Psoas muscle (tissue), 8 donors: Measurements from ENCODE around the gene RALGDS. TPM values are rescaled to one million over a fixed set of nuclear protein-coding genes. Genes with fewer than 3 reads are reported as not detected.

ENCODE experiments used
- ATAC-seq, 4 donors: fragments of 200-7000 bp; cut with Tn5 transposase; one replicate each; pipeline ENCODE4 v1.9.1; 2020; ENCODE audit warnings: moderate library complexity in 3 of 4, mild to moderate bottlenecking in 2 of 4
- DNase-seq, 2 donors: peaks; one replicate each; pipeline ENCODE4 v3.0.0-alpha.2; 2020
- H3K27ac ChIP-seq: fragments of 200-600 bp; one replicate; pipeline ENCODE4 v1.8.0; 2022
- H3K27me3 ChIP-seq, 3 donors: fragments of 200-600 bp in 1 of 3; one replicate each; pipeline versions ENCODE4 v1.6.1 to v1.8.0; 2013 to 2022; ENCODE audit warnings: low read length in 2 of 3, mild to moderate bottlenecking in 2 of 3, moderate library complexity in 1 of 3; ENCODE audit not compliant: insufficient read depth in 3 of 3
- H3K36me3 ChIP-seq, 2 donors: fragments of 200-600 bp in 1 of 2; one replicate each; pipeline versions ENCODE4 v1.6.1 to v1.8.0; 2013 to 2022; ENCODE audit warnings: low read depth in 1 of 2, mild to moderate bottlenecking in 1 of 2, moderate library complexity in 1 of 2; ENCODE audit not compliant: insufficient read depth in 1 of 2
- H3K4me1 ChIP-seq: fragments of 200-600 bp; one replicate; pipeline ENCODE4 v1.8.0; 2022
- H3K4me3 ChIP-seq: fragments of 200-600 bp; one replicate; pipeline ENCODE4 v1.8.0; 2022; ENCODE audit warnings: mild to moderate bottlenecking
- H3K9me3 ChIP-seq: fragments of 200-600 bp; one replicate; pipeline ENCODE4 v1.8.0; 2022
- WGBS, 3 donors: extraction: QIAGEN DNeasy Blood & Tissue Kit; methylation state at CpG; one replicate each; pipeline versions ENCODE4 v1.1.6 to v1.1.7; 2013; 5-methylcytosine and 5-hydroxymethylcytosine counted together
- intact Hi-C, 2 donors: fragments of 100-400 bp; cut with DNase I; formaldehyde crosslinking; loops; one replicate each; pipeline versions ENCODE4 v1.11.0 to v1.14.2; 2022
- polyA plus RNA-seq, 3 donors: library from polyadenylated mRNA; stranded (reverse); fragments of 200-250 nt; gene quantifications; one replicate each; pipeline ENCODE4 v1.2.3, GENCODE V29; 2013
- total RNA-seq, 4 donors: library from RNA; stranded (reverse); fragmentation: NEBNext Ultra II Directional in 2 of 4; extraction: Animal tissue kit (Norgen Biotek cat#: 25700) in 2 of 4; gene quantifications; one replicate each; pipeline versions ENCODE4 v1.2.1 to v1.2.4, GENCODE V29; 2021 to 2023
- TF ChIP-seq, protein P1 (sequence below): fragments of 200-600 bp; IDR thresholded peaks from one replicate; pipeline ENCODE4 v1.8.0; 2022; ENCODE audit warnings: antibody characterized with exemption
- donor health status: healthy with polysubstance abuse.
- donor health status: DM: no; HTN: no; CAD: no; lungs with moderate emphysema.
- donor health status: Bipolar disorder and iron deficiency.
- donor health status: healthy.
- donor health status: DM: yes; HTN: yes; CAD: no.
- donor health status: DM: no; HTN: no; CAD: no.
- donor health status: DM: no; HTN: no; CAD: no.
- donor health status: DM: yes; HTN: yes; CAD: no.

Gene RALGDS
- total and polyA plus RNA-seq, 7 donors: 12.3 to 64.6 (median 20.5) TPM

DNA sequence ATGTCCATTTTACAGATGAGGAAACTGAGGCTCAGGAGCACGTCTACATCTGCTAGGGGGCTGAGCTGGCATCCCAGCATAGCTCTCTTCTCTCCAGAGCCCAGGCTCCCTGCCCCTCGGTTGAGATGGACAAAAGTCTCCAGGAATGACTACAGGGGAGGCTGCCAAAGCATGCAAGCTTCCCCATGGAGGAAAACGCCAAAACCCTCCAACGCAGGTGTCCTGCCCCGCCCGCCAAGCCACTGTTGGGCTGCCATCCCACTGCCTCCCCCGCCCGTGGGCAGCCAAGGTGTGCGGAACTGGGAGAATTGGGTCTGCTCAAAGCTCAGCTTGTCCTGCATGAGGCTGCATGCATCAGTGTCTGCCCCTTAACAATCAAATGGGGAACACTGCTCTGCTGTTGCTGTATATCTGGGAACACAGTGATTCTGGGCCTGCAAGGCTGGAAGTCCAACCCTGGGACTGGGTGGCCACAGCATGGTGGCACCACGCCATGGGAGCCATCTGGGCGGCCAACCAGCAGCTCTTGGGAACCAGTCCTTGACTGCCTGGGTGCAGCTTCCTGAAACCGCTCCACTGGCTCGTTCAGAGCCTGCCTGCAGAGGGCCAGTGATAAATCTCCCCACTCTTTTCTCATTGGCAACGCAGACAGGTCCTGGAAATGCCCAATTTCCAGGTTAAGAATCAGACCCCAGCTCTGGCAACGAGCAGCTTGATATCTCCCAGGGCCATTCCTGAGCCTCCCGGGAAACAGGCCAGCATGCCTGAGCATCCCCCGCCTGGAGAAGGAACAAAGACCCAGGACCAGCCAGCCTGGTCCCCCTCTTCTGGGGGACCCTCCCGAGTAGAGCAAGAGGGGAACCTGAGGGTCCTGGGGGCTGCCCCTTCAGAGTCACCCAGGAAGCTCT is 3.5 kb downstream of the RALGDS start:
- 25 to 36% (median 29%) methylated on average over 17 to 18 of the region's 18 CpGs for WGBS, 3 donors
- no peaks in the 10 kb centered on the region for H3K27me3 ChIP-seq
- intact Hi-C loops: no loop called here
- DNase-seq (peak; percentile 77 to 90), ATAC-seq (peak in 3 of 4 donors; percentile 20 to 34 (median 30))
- no peaks in the 10 kb centered on the region for H3K9me3 ChIP-seq
- peak overlapping the region; percentile 90 for H3K27ac ChIP-seq
- H3K4me1 ChIP-seq: peaks cover 84% of the 10 kb centered on the region
- no peaks in the 10 kb centered on the region for H3K36me3 ChIP-seq
- TF ChIP-seq, protein P1, sequence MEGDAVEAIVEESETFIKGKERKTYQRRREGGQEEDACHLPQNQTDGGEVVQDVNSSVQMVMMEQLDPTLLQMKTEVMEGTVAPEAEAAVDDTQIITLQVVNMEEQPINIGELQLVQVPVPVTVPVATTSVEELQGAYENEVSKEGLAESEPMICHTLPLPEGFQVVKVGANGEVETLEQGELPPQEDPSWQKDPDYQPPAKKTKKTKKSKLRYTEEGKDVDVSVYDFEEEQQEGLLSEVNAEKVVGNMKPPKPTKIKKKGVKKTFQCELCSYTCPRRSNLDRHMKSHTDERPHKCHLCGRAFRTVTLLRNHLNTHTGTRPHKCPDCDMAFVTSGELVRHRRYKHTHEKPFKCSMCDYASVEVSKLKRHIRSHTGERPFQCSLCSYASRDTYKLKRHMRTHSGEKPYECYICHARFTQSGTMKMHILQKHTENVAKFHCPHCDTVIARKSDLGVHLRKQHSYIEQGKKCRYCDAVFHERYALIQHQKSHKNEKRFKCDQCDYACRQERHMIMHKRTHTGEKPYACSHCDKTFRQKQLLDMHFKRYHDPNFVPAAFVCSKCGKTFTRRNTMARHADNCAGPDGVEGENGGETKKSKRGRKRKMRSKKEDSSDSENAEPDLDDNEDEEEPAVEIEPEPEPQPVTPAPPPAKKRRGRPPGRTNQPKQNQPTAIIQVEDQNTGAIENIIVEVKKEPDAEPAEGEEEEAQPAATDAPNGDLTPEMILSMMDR: peak; percentile 9
- H3K4me3 ChIP-seq: peak overlapping the region; percentile 93

GRCh38 chr9:133116346-133117231 is 4.5 kb downstream of the RALGDS start:
- Histone ChIP-seq H3K27me3 (no peaks in the 10 kb centered on the region), H3K4me1 (peaks cover 86% of the 10 kb centered on the region), H3K4me3 (peak overlapping the region; percentile 0), H3K9me3 (no peaks in the 10 kb centered on the region), H3K27ac (peak overlapping the region; percentile 90), H3K36me3 (peaks cover 0 to 3% of the 10 kb centered on the region in 2 donors)
- TF ChIP-seq, protein P1: no peak
- intact Hi-C loops: no loop called here
- ATAC-seq (peak in 1 of 4 donors; percentile 18), DNase-seq (peak; percentile 13 to 75)
- 42 to 52% (median 47%) methylated on average over 18 to 20 of the region's 20 CpGs for WGBS, 3 donors

- H3K27ac ChIP-seq: peak overlapping the region; percentile 90
- H3K4me3 ChIP-seq: peak overlapping the region; percentile 13
- ATAC-seq: peak in 1 of 4 donors; percentile 8
- peak; percentile 36 to 59 for DNase-seq
- peaks cover 84% of the 10 kb centered on the region for H3K4me1 ChIP-seq
- no peaks in the 10 kb centered on the region for H3K9me3 ChIP-seq
- no peaks in the 10 kb centered on the region for H3K27me3 ChIP-seq
- peaks cover 0 to 11% of the 10 kb centered on the region in 2 donors for H3K36me3 ChIP-seq
- TF ChIP-seq, protein P1: no peak
- intact Hi-C loops: no loop called here
- 65 to 80% (median 70%) methylated on average over 32 of the region's 32 CpGs for WGBS, 3 donors
Observed at GRCh38 chr9:133115604-133116345, 5.3 kb downstream of the RALGDS start.

DNA sequence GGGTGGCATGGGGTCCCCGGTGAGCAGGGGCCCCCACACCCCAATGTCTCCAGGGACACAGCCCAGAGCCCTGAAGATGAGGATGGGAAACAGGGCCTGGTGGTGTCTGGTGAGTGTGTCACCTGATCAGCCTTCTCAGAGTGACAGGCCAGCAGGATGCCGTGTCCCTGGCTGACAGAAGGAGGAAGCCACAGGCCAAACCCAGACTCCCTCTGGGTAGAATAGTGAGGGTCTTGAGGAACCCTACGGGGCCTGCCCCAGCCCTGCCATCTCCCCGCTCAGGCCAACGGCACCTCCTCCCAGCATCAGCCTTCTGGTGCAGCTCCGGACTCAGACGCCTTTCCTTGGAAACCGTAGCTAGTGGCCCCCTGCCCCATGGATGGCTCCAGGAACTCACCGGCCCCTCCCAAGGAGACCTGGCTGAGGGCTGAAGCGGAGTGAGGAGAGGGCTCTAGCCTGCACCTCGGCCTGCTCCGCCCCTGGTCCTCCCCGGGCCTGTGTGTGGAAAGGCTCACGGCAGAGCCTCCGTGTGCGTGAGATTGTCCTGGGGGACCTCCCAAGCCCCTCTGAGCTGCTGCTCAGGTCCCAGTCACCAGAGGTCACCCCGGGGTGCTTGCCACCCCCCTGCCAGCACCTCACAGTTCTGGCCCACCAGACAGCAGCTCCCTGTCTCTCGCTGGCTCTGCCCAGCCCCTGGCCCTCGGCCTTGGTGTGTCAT is 6.0 kb downstream of the RALGDS start:
- Histone ChIP-seq H3K9me3 (no peaks in the 10 kb centered on the region), H3K27me3 (no peaks in the 10 kb centered on the region), H3K36me3 (peaks cover 0 to 19% of the 10 kb centered on the region in 2 donors), H3K4me3 (peak overlapping the region; percentile 13), H3K4me1 (peaks cover 83% of the 10 kb centered on the region), H3K27ac (peak overlapping the region; percentile 90)
- peak; percentile 50 to 68 (median 56) for ATAC-seq
- peak; percentile 26 to 72 for DNase-seq
- intact Hi-C loops: no loop called here
- TF ChIP-seq, protein P1: no peak
- 45 to 56% (median 52%) methylated on average over 17 to 19 of the region's 19 CpGs for WGBS, 3 donors
